H9 (cell line): Measurements from ENCODE around the gene FAM219A. TPM values are rescaled to one million over a fixed set of nuclear protein-coding genes. Genes with fewer than 3 reads are reported as not detected.

Experiments
- DNase-seq: peaks from one replicate; pipeline ENCODE4 v3.0.0-alpha.2; 2017
- H2AFZ ChIP-seq: one replicate; pipeline ENCODE4 v1.6.1; 2013; ENCODE audit warnings: mild to moderate bottlenecking, low read length, control low read depth, moderate library complexity
- H2AK5ac ChIP-seq: 2 replicates; pipeline ENCODE4 v1.6.1; 2013; ENCODE audit warnings: low read length, control low read depth, mixed read lengths; ENCODE audit not compliant: insufficient read length
- H2BK120ac ChIP-seq: one replicate; pipeline ENCODE4 v1.6.1; 2013; ENCODE audit warnings: low read depth, mild to moderate bottlenecking, low read length, control low read depth, inconsistent platforms; ENCODE audit not compliant: poor library complexity, severe bottlenecking
- H2BK12ac ChIP-seq: 2 replicates; pipeline ENCODE4 v1.6.1; 2013; ENCODE audit warnings: low read length, control low read depth, mixed read lengths, low read depth; ENCODE audit not compliant: insufficient read length
- H2BK15ac ChIP-seq: 2 replicates; pipeline ENCODE4 v1.6.1; 2013; ENCODE audit warnings: low read depth, low read length, control low read depth
- H2BK20ac ChIP-seq: one replicate; pipeline ENCODE4 v1.6.1; 2013; ENCODE audit warnings: low read depth, mild to moderate bottlenecking, low read length, control low read depth, inconsistent platforms; ENCODE audit not compliant: poor library complexity, severe bottlenecking
- H2BK5ac ChIP-seq: 2 replicates; pipeline ENCODE4 v1.6.1; 2013; ENCODE audit warnings: low read length, control low read depth, mixed read lengths; ENCODE audit not compliant: insufficient read length
- H3K14ac ChIP-seq: 2 replicates; pipeline ENCODE4 v1.6.1; 2013; ENCODE audit warnings: low read length, control low read depth; ENCODE audit not compliant: insufficient read depth
- H3K18ac ChIP-seq: 2 replicates; pipeline ENCODE4 v1.6.1; 2013; ENCODE audit warnings: low read depth, mild to moderate bottlenecking, mixed read lengths, low read length, control low read depth; ENCODE audit not compliant: insufficient read length
- H3K23ac ChIP-seq: 2 replicates; pipeline ENCODE4 v1.6.1; 2013; ENCODE audit warnings: low read length, control low read depth, mixed read lengths, low read depth; ENCODE audit not compliant: insufficient read length
- H3K23me2 ChIP-seq: 2 replicates; pipeline ENCODE4 v1.6.1; 2013; ENCODE audit warnings: low read depth, mild to moderate bottlenecking, mixed read lengths, low read length, control low read depth; ENCODE audit not compliant: insufficient read length, poor library complexity, severe bottlenecking
- H3K27ac ChIP-seq: 2 replicates; pipeline ENCODE4 v1.5.1; 2013; ENCODE audit warnings: low read length, control low read depth, mixed read lengths, low read depth; ENCODE audit not compliant: insufficient read length
- H3K27me3 ChIP-seq: 2 replicates; pipeline ENCODE4 v1.6.1; 2013; ENCODE audit warnings: low read length, control low read depth, inconsistent platforms; ENCODE audit not compliant: insufficient read depth
- H3K4ac ChIP-seq: 2 replicates; pipeline ENCODE4 v1.6.1; 2013; ENCODE audit warnings: low read depth, mild to moderate bottlenecking, control low read depth, inconsistent platforms, low read length, moderate library complexity
- H3K4me1 ChIP-seq: 2 replicates; pipeline ENCODE4 v1.6.1; 2013; ENCODE audit warnings: low read length, control low read depth, inconsistent platforms; ENCODE audit not compliant: insufficient read depth
- H3K4me2 ChIP-seq: 2 replicates; pipeline ENCODE4 v1.6.1; 2013; ENCODE audit warnings: low read length, control low read depth, mixed read lengths; ENCODE audit not compliant: insufficient read length, insufficient read depth
- H3K56ac ChIP-seq: 2 replicates; pipeline ENCODE4 v1.6.1; 2013; ENCODE audit warnings: low read depth, mild to moderate bottlenecking, mixed read lengths, low read length, control low read depth; ENCODE audit not compliant: insufficient read length
- H3K79me1 ChIP-seq: 2 replicates; pipeline ENCODE4 v1.6.1; 2013; ENCODE audit warnings: low read depth, mild to moderate bottlenecking, moderate library complexity, low read length, control low read depth, inconsistent platforms; ENCODE audit not compliant: insufficient read depth, poor library complexity, severe bottlenecking
- H3K79me2 ChIP-seq: 2 replicates; pipeline ENCODE4 v1.6.1; 2013; ENCODE audit warnings: low read length, control low read depth, inconsistent platforms; ENCODE audit not compliant: insufficient read depth
- H3K9ac ChIP-seq: 2 replicates; pipeline ENCODE4 v1.6.1; 2013; ENCODE audit warnings: low read length, control low read depth, mixed read lengths; ENCODE audit not compliant: insufficient read length; ENCODE audit errors: extremely low read depth
- H3K9me3 ChIP-seq: one replicate; pipeline ENCODE4 v1.6.1; 2013; ENCODE audit warnings: low read depth, low read length, inconsistent platforms; ENCODE audit not compliant: control insufficient read depth
- H3T11ph ChIP-seq: one replicate; pipeline ENCODE4 v1.6.1; 2013; ENCODE audit warnings: mild to moderate bottlenecking, low read length, control low read depth, inconsistent platforms
- H4K20me1 ChIP-seq: one replicate; pipeline ENCODE4 v1.6.1; 2013; ENCODE audit not compliant: control insufficient read depth, insufficient read length, insufficient read depth
- H4K5ac ChIP-seq: 2 replicates; pipeline ENCODE4 v1.6.1; 2013; ENCODE audit warnings: low read depth, mild to moderate bottlenecking, mixed read lengths, low read length, control low read depth; ENCODE audit not compliant: insufficient read length
- H4K8ac ChIP-seq: replicated peaks from 2 replicates; pipeline ENCODE4 v1.6.1; 2013; ENCODE audit warnings: low read length, control low read depth, mixed read lengths, low read depth; ENCODE audit not compliant: insufficient read length
- H4K91ac ChIP-seq: 2 replicates; pipeline ENCODE4 v1.6.1; 2013; ENCODE audit warnings: low read depth, mild to moderate bottlenecking, moderate library complexity, mixed read lengths, low read length, control low read depth; ENCODE audit not compliant: insufficient read length
- H3K27ac Mint-ChIP-seq, 3 experiments: 2 replicates in 2 of 3; 3 replicates in 1 of 3; pipeline ENCODE4 v1.8.0; 2020 to 2021; ENCODE audit warnings: mixed read lengths in 3 of 3, mild to moderate bottlenecking in 1 of 3, moderate library complexity in 1 of 3
- H3K27me3 Mint-ChIP-seq: 2 replicates; pipeline ENCODE4 v1.8.0; 2021; ENCODE audit warnings: low read depth, mild to moderate bottlenecking, moderate library complexity, mixed read lengths
- H3K36me3 Mint-ChIP-seq, 3 experiments: 2 replicates in 2 of 3; 3 replicates in 1 of 3; pipeline ENCODE4 v1.8.0; 2020 to 2021; ENCODE audit warnings: low read depth in 3 of 3, mixed read lengths in 3 of 3; ENCODE audit not compliant: insufficient read depth in 1 of 3
- H3K4me1 Mint-ChIP-seq, 2 experiments: 2 replicates each; pipeline ENCODE4 v1.8.0; 2020; ENCODE audit warnings: mixed read lengths in 2 of 2
- H3K4me3 Mint-ChIP-seq, 2 experiments: 2 replicates in 1 of 2; 3 replicates in 1 of 2; pipeline ENCODE4 v1.8.0; 2020 to 2021; ENCODE audit warnings: mild to moderate bottlenecking in 2 of 2, mixed read lengths in 2 of 2, moderate library complexity in 1 of 2
- H3K9me3 Mint-ChIP-seq, 2 experiments: 2 replicates in 1 of 2; 3 replicates in 1 of 2; pipeline ENCODE4 v1.8.0; 2020; ENCODE audit warnings: mild to moderate bottlenecking in 2 of 2, mixed read lengths in 2 of 2, moderate library complexity in 1 of 2
- CTCF ChIP-seq: fragments of 200-600 bp; sonication (generic); conservative IDR thresholded peaks from 3 replicates; pipeline ENCODE4 v1.8.0; 2021; ENCODE audit warnings: antibody characterized with exemption, mild to moderate bottlenecking
- WGBS: extraction: QIAGEN DNeasy Blood & Tissue Kit; methylation state at CpG from one replicate; pipeline ENCODE4 v1.1.7; 2013; ENCODE audit warnings: missing lambda C conversion rate, low lambda C conversion rate, mixed read lengths; ENCODE audit not compliant: insufficient read length; ENCODE audit errors: extremely low coverage; 5-methylcytosine and 5-hydroxymethylcytosine counted together
- total RNA-seq: library from RNA; stranded (reverse); gene quantifications from 2 replicates; pipeline ENCODE4 v1.2.1, GENCODE V29; 2021

Gene FAM219A
- total RNA-seq, 1 experiment from 2014 or later: 16.7 TPM

- TF ChIP-seq CTCF: no peak
- peaks cover 24% of the 10 kb centered on the region for H3K4me1 ChIP-seq
- H3K4me3 Mint-ChIP-seq: no peak overlapping the region
Measured at GRCh38 chr9:34365282-34365681, 93.1 kb downstream of the FAM219A start.

More at GRCh38 chr9:34365282-34365681, 93.1 kb downstream of the FAM219A start:
- Histone ChIP-seq H3K79me1 (no peaks in the 10 kb centered on the region), H2BK15ac (no peak overlapping the region), H3K56ac (no peak overlapping the region), H3K4ac (no peak overlapping the region), H3K9me3 (no peaks in the 10 kb centered on the region), H2BK12ac (no peak overlapping the region), H4K91ac (no peak overlapping the region), H4K20me1 (no peaks in the 10 kb centered on the region), H3K23ac (no peak overlapping the region), H2BK5ac (no peak overlapping the region), H3K18ac (no peak overlapping the region), H2BK120ac (no peak overlapping the region), H2AK5ac (no peak overlapping the region), H2AFZ (no peak overlapping the region), H3K27ac (no peak overlapping the region), H3K14ac (no peak overlapping the region), H3K27me3 (no peaks in the 10 kb centered on the region), H3K9ac (no peak overlapping the region), H3K23me2 (no peaks in the 10 kb centered on the region), H3K4me2 (no peak overlapping the region), H4K8ac (no peak overlapping the region), H4K5ac (no peak overlapping the region), H3K79me2 (no peaks in the 10 kb centered on the region), H3T11ph (no peak overlapping the region), H2BK20ac (no peak overlapping the region)
- H3K9me3 Mint-ChIP-seq: peaks cover 7 to 22% of the 10 kb centered on the region in 2 experiments; a peak in 4 of 5 replicates
- H3K27ac Mint-ChIP-seq: no peak overlapping the region
- peaks cover 14% of the 10 kb centered on the region for H3K27me3 Mint-ChIP-seq
- DNase-seq: no peak
- H3K4me1 Mint-ChIP-seq: peaks cover 25 to 26% of the 10 kb centered on the region in 2 experiments
- WGBS: no CpG with 5 or more reads among the region's 2 CpGs
- peaks cover 27 to 29% (median 28%) of the 10 kb centered on the region in 3 experiments for H3K36me3 Mint-ChIP-seq
